ENCODE results near the gene FXN. TPM values are rescaled to one million over a fixed set of nuclear protein-coding genes. Genes with fewer than 3 reads are reported as not detected.

The FXN gene
- total and polyA plus RNA-seq, 4 donors = 3.6 to 13.5 (median 10.6) TPM

DNA sequence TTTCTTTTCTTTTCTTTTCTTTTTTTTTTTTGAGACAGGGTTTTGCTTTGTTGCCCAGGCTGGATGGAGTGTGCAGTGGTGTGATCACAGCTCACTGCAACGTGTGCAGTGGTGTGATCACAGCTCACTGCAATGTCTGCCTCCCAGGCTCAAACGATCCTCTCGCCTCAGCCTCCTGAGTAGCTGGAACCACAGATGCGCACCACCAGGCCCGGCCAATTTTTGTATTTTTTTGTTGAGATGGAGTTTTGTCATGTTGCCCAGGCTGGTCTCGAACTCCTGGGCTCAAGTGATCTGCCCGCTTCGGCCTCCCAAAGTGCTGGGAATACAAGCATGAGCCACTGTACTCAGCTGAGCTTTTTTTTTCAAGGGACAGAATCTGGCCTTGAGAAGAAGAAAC is 101.8 kb downstream of the FXN start:
- 94 to 95% methylated on average over 8 of the region's 8 CpGs for WGBS, 2 donors
- H3K27ac ChIP-seq (ENCODE audit: low read depth in 1 of 2, low read length in 1 of 2) = no peak overlapping the region
- ATAC-seq (ENCODE audit: insufficient read depth, low FRiP score) (no peak), DNase-seq (no peak)
- H3K9me3 ChIP-seq (ENCODE audit: control insufficient read depth in 4 of 4, insufficient read depth in 3 of 4, low read length in 3 of 4) = no peaks in the 10 kb centered on the region
- peaks cover 0 to 5% (median 0%) of the 10 kb centered on the region in 4 donors for H3K36me3 ChIP-seq (ENCODE audit: control insufficient read depth in 4 of 4, insufficient read depth in 4 of 4, low read length in 4 of 4)
- H3K4me1 ChIP-seq (ENCODE audit: control insufficient read depth in 5 of 5, insufficient read depth in 5 of 5, low read length in 5 of 5) = peaks cover 0 to 17% (median 6%) of the 10 kb centered on the region in 5 donors
- H3K27me3 ChIP-seq (ENCODE audit: control insufficient read depth in 3 of 3, insufficient read depth in 3 of 3, low read length in 2 of 3) = no peaks in the 10 kb centered on the region
- H3K4me3 ChIP-seq = no peak overlapping the region
- TF ChIP-seq, protein P1, sequence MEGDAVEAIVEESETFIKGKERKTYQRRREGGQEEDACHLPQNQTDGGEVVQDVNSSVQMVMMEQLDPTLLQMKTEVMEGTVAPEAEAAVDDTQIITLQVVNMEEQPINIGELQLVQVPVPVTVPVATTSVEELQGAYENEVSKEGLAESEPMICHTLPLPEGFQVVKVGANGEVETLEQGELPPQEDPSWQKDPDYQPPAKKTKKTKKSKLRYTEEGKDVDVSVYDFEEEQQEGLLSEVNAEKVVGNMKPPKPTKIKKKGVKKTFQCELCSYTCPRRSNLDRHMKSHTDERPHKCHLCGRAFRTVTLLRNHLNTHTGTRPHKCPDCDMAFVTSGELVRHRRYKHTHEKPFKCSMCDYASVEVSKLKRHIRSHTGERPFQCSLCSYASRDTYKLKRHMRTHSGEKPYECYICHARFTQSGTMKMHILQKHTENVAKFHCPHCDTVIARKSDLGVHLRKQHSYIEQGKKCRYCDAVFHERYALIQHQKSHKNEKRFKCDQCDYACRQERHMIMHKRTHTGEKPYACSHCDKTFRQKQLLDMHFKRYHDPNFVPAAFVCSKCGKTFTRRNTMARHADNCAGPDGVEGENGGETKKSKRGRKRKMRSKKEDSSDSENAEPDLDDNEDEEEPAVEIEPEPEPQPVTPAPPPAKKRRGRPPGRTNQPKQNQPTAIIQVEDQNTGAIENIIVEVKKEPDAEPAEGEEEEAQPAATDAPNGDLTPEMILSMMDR (IDR thresholded peaks at IDR 0.05; ENCODE audit: control extremely low read depth, extremely low read depth) = no peak
- H3K9ac ChIP-seq (ENCODE audit: insufficient read depth in 1 of 2, low read length in 2 of 2) = no peak overlapping the region

DNA sequence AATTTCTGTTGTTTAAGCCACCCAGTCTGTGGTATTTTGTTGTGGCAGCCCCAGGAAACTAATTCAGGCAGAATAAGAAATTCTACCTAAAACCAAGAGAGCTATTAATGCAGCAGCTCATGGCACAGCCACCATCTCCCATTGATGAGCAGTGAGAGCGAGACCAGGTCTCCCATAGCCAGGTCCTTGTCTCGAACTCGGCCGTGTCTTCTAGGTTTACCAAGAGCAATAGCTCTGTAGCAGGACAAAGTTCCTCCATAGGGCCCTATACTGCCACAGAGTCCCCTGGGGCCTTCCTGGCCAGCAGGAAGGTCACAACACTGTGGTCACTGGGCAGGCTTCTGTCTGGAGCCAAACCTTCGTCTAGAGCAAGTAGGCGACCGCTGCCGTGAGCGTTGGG is 104.0 kb downstream of the FXN start:
- TF ChIP-seq, protein P1 (IDR thresholded peaks at IDR 0.05; ENCODE audit: control extremely low read depth, extremely low read depth) = no peak
- peak overlapping the region in 1 of 2 donors; percentile 13 for H3K27ac ChIP-seq (ENCODE audit: low read depth in 1 of 2, low read length in 1 of 2)
- H3K9ac ChIP-seq (ENCODE audit: insufficient read depth in 1 of 2, low read length in 2 of 2) = no peak overlapping the region
- no peak overlapping the region for H3K4me3 ChIP-seq
- peaks cover 0 to 18% (median 11%) of the 10 kb centered on the region in 5 donors for H3K4me1 ChIP-seq (ENCODE audit: control insufficient read depth in 5 of 5, insufficient read depth in 5 of 5, low read length in 5 of 5)
- H3K9me3 ChIP-seq (ENCODE audit: control insufficient read depth in 4 of 4, insufficient read depth in 3 of 4, low read length in 3 of 4) = no peaks in the 10 kb centered on the region
- DNase-seq (no peak), ATAC-seq (ENCODE audit: insufficient read depth, low FRiP score) (no peak)
- 89 to 91% methylated on average over 9 of the region's 9 CpGs for WGBS, 2 donors
- H3K36me3 ChIP-seq (ENCODE audit: control insufficient read depth in 4 of 4, insufficient read depth in 4 of 4, low read length in 4 of 4) = no peaks in the 10 kb centered on the region
- no peaks in the 10 kb centered on the region for H3K27me3 ChIP-seq (ENCODE audit: control insufficient read depth in 3 of 3, insufficient read depth in 3 of 3, low read length in 2 of 3)

DNA sequence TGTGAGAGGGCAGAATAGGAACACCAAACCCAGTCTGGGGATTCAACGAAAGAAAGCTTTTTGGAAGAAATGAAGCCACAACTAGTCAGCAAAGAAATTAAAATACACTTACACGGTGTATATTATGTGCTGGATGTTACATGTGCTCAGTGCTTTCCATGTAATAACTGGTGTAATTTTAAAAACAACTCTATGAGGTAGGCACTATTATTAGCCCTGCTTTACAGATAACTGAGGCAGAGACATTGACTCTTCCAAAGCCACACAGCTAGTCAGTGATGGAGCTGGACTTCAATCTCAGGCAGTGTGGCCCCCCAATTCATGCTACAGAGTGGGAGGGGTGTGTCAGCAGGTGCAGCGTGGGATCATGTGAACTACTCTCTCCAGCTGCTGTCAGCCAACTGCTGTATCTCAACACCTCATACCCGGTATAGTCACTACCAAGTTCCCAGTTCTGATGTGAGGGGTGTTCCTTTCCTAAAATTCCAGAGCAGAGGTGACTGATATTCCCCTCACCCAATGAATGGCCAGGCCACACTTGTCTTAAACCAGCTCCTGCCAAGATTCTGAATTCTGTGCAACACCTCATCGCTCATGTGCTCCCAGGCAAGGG is 104.7 kb downstream of the FXN start:
- peak overlapping the region in 1 of 2 donors; percentile 24 for H3K27ac ChIP-seq (ENCODE audit: low read depth in 1 of 2, low read length in 1 of 2)
- no peaks in the 10 kb centered on the region for H3K27me3 ChIP-seq (ENCODE audit: control insufficient read depth in 3 of 3, insufficient read depth in 3 of 3, low read length in 2 of 3)
- no peak for DNase-seq
- no peaks in the 10 kb centered on the region for H3K36me3 ChIP-seq (ENCODE audit: control insufficient read depth in 4 of 4, insufficient read depth in 4 of 4, low read length in 4 of 4)
- H3K4me1 ChIP-seq (ENCODE audit: control insufficient read depth in 5 of 5, insufficient read depth in 5 of 5, low read length in 5 of 5) = peaks cover 0 to 18% (median 11%) of the 10 kb centered on the region in 5 donors
- ATAC-seq (ENCODE audit: insufficient read depth, low FRiP score) = no peak
- H3K4me3 ChIP-seq = no peak overlapping the region
- no peak overlapping the region for H3K9ac ChIP-seq (ENCODE audit: insufficient read depth in 1 of 2, low read length in 2 of 2)
- TF ChIP-seq, protein P1 (IDR thresholded peaks at IDR 0.05; ENCODE audit: control extremely low read depth, extremely low read depth) = no peak
- WGBS, 2 donors = 91 to 92% methylated on average over 5 of the region's 5 CpGs
- H3K9me3 ChIP-seq (ENCODE audit: control insufficient read depth in 4 of 4, insufficient read depth in 3 of 4, low read length in 3 of 4) = no peaks in the 10 kb centered on the region

DNA sequence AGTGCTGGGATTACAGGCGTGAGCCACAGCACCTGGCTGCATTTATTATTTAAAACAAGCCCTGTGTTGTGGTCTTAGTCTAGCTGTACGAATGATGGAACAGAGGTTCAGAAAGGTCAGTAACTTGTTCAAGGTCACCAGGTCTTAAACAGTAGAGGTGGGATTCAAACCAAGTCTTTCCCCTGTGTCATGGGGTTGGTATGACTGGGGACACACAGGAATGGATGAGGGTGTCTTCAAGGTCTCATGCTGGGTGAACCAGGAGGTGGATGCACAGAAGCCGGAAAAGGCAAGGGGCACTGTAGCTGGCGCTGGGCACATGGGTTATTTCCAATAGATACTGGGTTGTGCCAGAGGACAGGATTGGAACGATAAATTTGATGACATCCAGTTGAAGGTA is 106.3 kb downstream of the FXN start:
- H3K36me3 ChIP-seq (ENCODE audit: control insufficient read depth in 4 of 4, insufficient read depth in 4 of 4, low read length in 4 of 4) = no peaks in the 10 kb centered on the region
- DNase-seq (no peak), ATAC-seq (ENCODE audit: insufficient read depth, low FRiP score) (no peak)
- 92 to 93% methylated on average over 5 of the region's 5 CpGs for WGBS, 2 donors
- TF ChIP-seq, protein P1 (IDR thresholded peaks at IDR 0.05; ENCODE audit: control extremely low read depth, extremely low read depth) = no peak
- no peaks in the 10 kb centered on the region for H3K9me3 ChIP-seq (ENCODE audit: control insufficient read depth in 4 of 4, insufficient read depth in 3 of 4, low read length in 3 of 4)
- H3K9ac ChIP-seq (ENCODE audit: insufficient read depth in 1 of 2, low read length in 2 of 2) = no peak overlapping the region
- peaks cover 0 to 18% (median 6%) of the 10 kb centered on the region in 5 donors for H3K4me1 ChIP-seq (ENCODE audit: control insufficient read depth in 5 of 5, insufficient read depth in 5 of 5, low read length in 5 of 5)
- H3K27ac ChIP-seq (ENCODE audit: low read depth in 1 of 2, low read length in 1 of 2) = no peak overlapping the region
- no peaks in the 10 kb centered on the region for H3K27me3 ChIP-seq (ENCODE audit: control insufficient read depth in 3 of 3, insufficient read depth in 3 of 3, low read length in 2 of 3)
- no peak overlapping the region for H3K4me3 ChIP-seq
